ENCODE measurements around the gene DOCK4.

The DOCK4 gene

GRCh38 chr7:112112822-112113255, 93.4 kb downstream of the DOCK4 start:
- no peak for DNase-seq (ENCODE audit: low spot score)

- no peak for DNase-seq (ENCODE audit: low spot score)
Observed at GRCh38 chr7:112110651-112111050, 95.5 kb downstream of the DOCK4 start.

GRCh38 chr7:112110175-112110574, 96.0 kb downstream of the DOCK4 start:
- DNase-seq (ENCODE audit: low spot score), result no peak

GRCh38 chr7:112108981-112109380, 97.2 kb downstream of the DOCK4 start:
- DNase-seq (ENCODE audit: low spot score), result no peak

GRCh38 chr7:112105584-112106530, 100.3 kb downstream of the DOCK4 start:
- DNase-seq (ENCODE audit: low spot score), result no peak

GRCh38 chr7:112104120-112104519, 102.1 kb downstream of the DOCK4 start:
- no peak for DNase-seq (ENCODE audit: low spot score)

GRCh38 chr7:112103246-112103645, 103.0 kb downstream of the DOCK4 start:
- DNase-seq (ENCODE audit: low spot score), result peak; percentile 10

- no peak for DNase-seq (ENCODE audit: low spot score)
Observed at GRCh38 chr7:112101201-112101846, 104.9 kb downstream of the DOCK4 start.

- DNase-seq (ENCODE audit: low spot score), result no peak
Observed at GRCh38 chr7:112097524-112097923, 108.7 kb downstream of the DOCK4 start.

GRCh38 chr7:112093409-112093808, 112.8 kb downstream of the DOCK4 start:
- DNase-seq (ENCODE audit: low spot score), result no peak

GRCh38 chr7:112092709-112093395, 113.3 kb downstream of the DOCK4 start:
- DNase-seq (ENCODE audit: low spot score), result no peak

GRCh38 chr7:112092306-112092705, 113.9 kb downstream of the DOCK4 start:
- no peak for DNase-seq (ENCODE audit: low spot score)

GRCh38 chr7:112091768-112092167, 114.4 kb downstream of the DOCK4 start:
- DNase-seq (ENCODE audit: low spot score), result no peak

- DNase-seq (ENCODE audit: low spot score), result no peak
Observed at GRCh38 chr7:112089551-112089950, 116.6 kb downstream of the DOCK4 start.

- no peak for DNase-seq (ENCODE audit: low spot score)
Observed at GRCh38 chr7:112088484-112089016, 117.6 kb downstream of the DOCK4 start.

- DNase-seq (ENCODE audit: low spot score), result no peak
Observed at GRCh38 chr7:112086496-112087254, 119.5 kb downstream of the DOCK4 start.

GRCh38 chr7:112084520-112084971, 121.7 kb downstream of the DOCK4 start:
- no peak for DNase-seq (ENCODE audit: low spot score)

GRCh38 chr7:112083776-112084355, 122.3 kb downstream of the DOCK4 start:
- DNase-seq (ENCODE audit: low spot score), result no peak

GRCh38 chr7:112082306-112082705, 123.9 kb downstream of the DOCK4 start:
- no peak for DNase-seq (ENCODE audit: low spot score)

GRCh38 chr7:112081778-112082177, 124.4 kb downstream of the DOCK4 start:
- no peak for DNase-seq (ENCODE audit: low spot score)

GRCh38 chr7:112080978-112081377, 125.2 kb downstream of the DOCK4 start:
- DNase-seq (ENCODE audit: low spot score), result no peak
